H1 (cell line): ENCODE measurements around the gene PRR5L. TPM values are rescaled to one million over a fixed set of nuclear protein-coding genes. Genes with fewer than 3 reads are reported as not detected.

Experiments
- CTCF ChIA-PET: fragments of 300-600 bp; sonication (Branson Sonifier 250); formaldehyde crosslinking; loops from one replicate; lab custom pipeline; 2021; ENCODE audit not compliant: partially characterized antibody; lab: Charles Lee
- POLR2A ChIA-PET: fragments of 300-600 bp; sonication (Branson Sonifier 250); formaldehyde crosslinking; loops from one replicate; lab custom pipeline; 2021; ENCODE audit warnings: inconsistent platforms; ENCODE audit not compliant: partially characterized antibody; lab: Charles Lee
- DNase-seq, 2 experiments: peaks; one replicate each; pipeline versions ENCODE4 v3.0.0 to v3.0.0-alpha.2; 2010 to 2022; ENCODE audit warnings: low spot score in 2 of 2, low read depth in 1 of 2, mixed read lengths in 1 of 2
- FAIRE-seq: peaks from 2 replicates; lab custom pipeline; 2011; peaks lifted over from hg19 to GRCh38; lab: Jason Lieb, UNC
- H2AFZ ChIP-seq: 2 replicates; pipeline ENCODE4 v1.8.1; 2012; ENCODE audit warnings: low read length, inconsistent platforms
- H2AK5ac ChIP-seq: 2 replicates; pipeline ENCODE4 v1.6.1; 2013; ENCODE audit warnings: low read depth, low read length
- H2BK120ac ChIP-seq: replicated peaks from 2 replicates; pipeline ENCODE3; 2013; ENCODE audit warnings: low read depth, low read length, inconsistent platforms
- H2BK12ac ChIP-seq: 2 replicates; pipeline ENCODE4 v1.6.1; 2013; ENCODE audit warnings: low read depth, low read length
- H2BK15ac ChIP-seq: 2 replicates; pipeline ENCODE4 v1.6.1; 2013; ENCODE audit warnings: low read length
- H2BK20ac ChIP-seq: 2 replicates; pipeline ENCODE4 v1.6.1; 2013; ENCODE audit warnings: low read length
- H2BK5ac ChIP-seq: 2 replicates; pipeline ENCODE4 v1.6.1; 2013; ENCODE audit warnings: low read depth, low read length
- H3K14ac ChIP-seq: 2 replicates; pipeline ENCODE4 v1.6.1; 2013; ENCODE audit warnings: inconsistent platforms; ENCODE audit not compliant: insufficient read length
- H3K18ac ChIP-seq: 2 replicates; pipeline ENCODE4 v1.6.1; 2013; ENCODE audit warnings: low read length; ENCODE audit errors: extremely low read depth
- H3K23ac ChIP-seq: 2 replicates; pipeline ENCODE4 v1.6.1; 2013; ENCODE audit warnings: inconsistent platforms; ENCODE audit not compliant: insufficient read length
- H3K23me2 ChIP-seq: 2 replicates; pipeline ENCODE4 v1.6.1; 2013; ENCODE audit warnings: low read depth, low read length
- H3K27ac ChIP-seq: 2 replicates; pipeline ENCODE4 v1.6.1; 2011; ENCODE audit warnings: low read depth, low read length, inconsistent platforms
- H3K27me3 ChIP-seq, 4 experiments: replicated peaks in 1 of 4; 1 replicate in 1 of 4; 2 replicates in 3 of 4; pipeline versions ENCODE4 v1.6.1 to v1.8.1; 2011 to 2013; ENCODE audit warnings: low read length in 3 of 4, mild to moderate bottlenecking in 3 of 4, inconsistent platforms in 2 of 4, mixed read lengths in 2 of 4, moderate library complexity in 1 of 4; ENCODE audit not compliant: control insufficient read depth in 3 of 4, insufficient read depth in 3 of 4; ENCODE audit errors: extremely low read depth in 1 of 4
- H3K36me3 ChIP-seq, 4 experiments: 2 replicates each; pipeline versions ENCODE4 v1.6.1 to v1.8.1; 2011 to 2013; ENCODE audit warnings: mild to moderate bottlenecking in 4 of 4, low read length in 3 of 4, moderate library complexity in 2 of 4, control low read depth in 1 of 4, inconsistent platforms in 1 of 4; ENCODE audit not compliant: insufficient read depth in 4 of 4, control insufficient read depth in 2 of 4
- H3K4ac ChIP-seq: replicated peaks from 2 replicates; pipeline ENCODE3; 2013; ENCODE audit warnings: low read length, low read depth, mixed read lengths, inconsistent platforms; ENCODE audit not compliant: insufficient read length
- H3K4me1 ChIP-seq, 4 experiments: replicated peaks in 1 of 4; 1 replicate in 1 of 4; 2 replicates in 3 of 4; pipeline versions ENCODE4 v1.6.1 to v1.8.1; 2011 to 2013; ENCODE audit warnings: low read length in 3 of 4, inconsistent platforms in 2 of 4, mixed read lengths in 1 of 4; ENCODE audit not compliant: insufficient read depth in 4 of 4, control insufficient read depth in 3 of 4
- H3K4me2 ChIP-seq, 2 experiments: 2 replicates each; pipeline versions ENCODE4 v1.6.1 to v1.8.1; 2011 to 2013; ENCODE audit warnings: low read depth in 2 of 2, low read length in 2 of 2, control low read depth in 1 of 2, inconsistent platforms in 1 of 2, mild to moderate bottlenecking in 1 of 2; ENCODE audit not compliant: insufficient read depth in 1 of 2
- H3K4me3 ChIP-seq, 4 experiments: fragments of 200-600, 300-600 bp in 1 of 4; sonication (generic), shearing (Covaris generic), sonication (Bioruptor Twin) in 1 of 4; 2 replicates each; pipeline versions ENCODE4 v1.5.1 to v1.8.1; 2011 to 2016; ENCODE audit warnings: low read length in 4 of 4, low read depth in 3 of 4, control low read depth in 2 of 4, inconsistent platforms in 2 of 4, mild to moderate bottlenecking in 2 of 4, mixed read lengths in 1 of 4, moderate library complexity in 1 of 4; ENCODE audit not compliant: insufficient read depth in 2 of 4; ENCODE audit errors: extremely low read depth in 1 of 4
- H3K56ac ChIP-seq: replicated peaks from 2 replicates; pipeline ENCODE3; 2013; ENCODE audit warnings: low read depth, mild to moderate bottlenecking, mixed read lengths, low read length, inconsistent platforms; ENCODE audit not compliant: insufficient read length
- H3K79me1 ChIP-seq: 2 replicates; pipeline ENCODE4 v1.6.1; 2013; ENCODE audit warnings: low read depth, low read length, control low read depth
- H3K79me2 ChIP-seq, 2 experiments: 2 replicates each; pipeline versions ENCODE4 v1.6.1 to v1.8.1; 2012 to 2013; ENCODE audit warnings: low read length in 2 of 2, mild to moderate bottlenecking in 2 of 2, inconsistent platforms in 1 of 2; ENCODE audit not compliant: insufficient read depth in 2 of 2, control insufficient read depth in 1 of 2
- H3K9ac ChIP-seq, 4 experiments: replicated peaks in 1 of 4; 1 replicate in 1 of 4; 2 replicates in 3 of 4; pipeline versions ENCODE4 v1.6.1 to v1.8.1; 2011 to 2013; ENCODE audit warnings: low read depth in 3 of 4, low read length in 3 of 4, control low read depth in 2 of 4, mild to moderate bottlenecking in 2 of 4, moderate library complexity in 2 of 4, inconsistent platforms in 1 of 4; ENCODE audit errors: extremely low read depth in 1 of 4
- H3K9me3 ChIP-seq, 2 experiments: 2 replicates each; pipeline versions ENCODE4 v1.6.1 to v1.8.1; 2012 to 2013; ENCODE audit warnings: mild to moderate bottlenecking in 2 of 2, moderate library complexity in 2 of 2, control low read depth in 1 of 2, inconsistent platforms in 1 of 2, low read depth in 1 of 2, low read length in 1 of 2, mixed read lengths in 1 of 2; ENCODE audit not compliant: insufficient read depth in 2 of 2
- H4K20me1 ChIP-seq, 2 experiments: replicated peaks in 1 of 2; 2 replicates each; pipeline versions ENCODE3 to v1.8.1; 2011 to 2013; ENCODE audit warnings: inconsistent platforms in 2 of 2, low read length in 2 of 2, mild to moderate bottlenecking in 1 of 2; ENCODE audit not compliant: insufficient read depth in 2 of 2, control insufficient read depth in 1 of 2
- H4K5ac ChIP-seq: 2 replicates; pipeline ENCODE4 v1.6.1; 2013; ENCODE audit warnings: low read length, low read depth, mixed read lengths, inconsistent platforms; ENCODE audit not compliant: insufficient read length
- H4K8ac ChIP-seq: 2 replicates; pipeline ENCODE4 v1.8.0; 2013; ENCODE audit warnings: mild to moderate bottlenecking, moderate library complexity, low read length, inconsistent platforms; ENCODE audit not compliant: insufficient read depth; ENCODE audit errors: extremely low read depth
- H4K91ac ChIP-seq: replicated peaks from 2 replicates; pipeline ENCODE3; 2013; ENCODE audit warnings: low read length, mixed read lengths, inconsistent platforms; ENCODE audit not compliant: insufficient read length
- CEBPB ChIP-seq: IDR thresholded peaks from 2 replicates; pipeline ENCODE4 v1.6.1; 2012; ENCODE audit warnings: low read depth, low read length
- EP300 ChIP-seq, 2 experiments: IDR thresholded peaks; 1 replicate in 1 of 2; 2 replicates in 1 of 2; pipeline ENCODE4 v1.6.1; 2011 to 2012; ENCODE audit warnings: low read depth in 2 of 2, low read length in 2 of 2, mild to moderate bottlenecking in 2 of 2, borderline replicate concordance in 1 of 2, inconsistent platforms in 1 of 2, moderate library complexity in 1 of 2
- EZH2 ChIP-seq: fragments of 200-600 bp; sonication (generic); IDR thresholded peaks from 2 replicates; pipeline ENCODE4 v1.7.1; 2012; ENCODE audit warnings: low read depth, mild to moderate bottlenecking, moderate library complexity, low read length, inconsistent platforms; ENCODE audit not compliant: severe bottlenecking
- GABPA ChIP-seq: IDR thresholded peaks from 2 replicates; pipeline ENCODE4 v1.6.1; 2011; ENCODE audit warnings: mild to moderate bottlenecking, low read length, moderate library complexity, borderline replicate concordance; ENCODE audit not compliant: insufficient read depth
- HDAC2 ChIP-seq, 2 experiments: fragments of 300-600 bp in 1 of 2; sonication (generic) in 1 of 2; IDR thresholded peaks; 2 replicates each; pipeline ENCODE4 v1.6.1; 2011 to 2012; ENCODE audit warnings: low read depth in 2 of 2, low read length in 2 of 2, mild to moderate bottlenecking in 2 of 2, moderate library complexity in 2 of 2, borderline replicate concordance in 1 of 2, inconsistent platforms in 1 of 2
- PHF8 ChIP-seq: fragments of 200-600 bp; sonication (generic); conservative IDR thresholded peaks from 2 replicates; pipeline ENCODE4 v1.7.1; 2012; ENCODE audit warnings: low read depth, mild to moderate bottlenecking, inconsistent platforms, low read length, moderate library complexity
- RXRA ChIP-seq: IDR thresholded peaks from 2 replicates; pipeline ENCODE4 v1.6.1; 2011; ENCODE audit warnings: low read depth, mild to moderate bottlenecking, low read length, moderate library complexity; ENCODE audit not compliant: insufficient read depth
- SIN3A ChIP-seq, 2 experiments: IDR thresholded peaks in 1 of 2; conservative IDR thresholded peaks in 1 of 2; 2 replicates each; pipeline ENCODE4 v1.6.1; 2011 to 2012; ENCODE audit warnings: low read length in 2 of 2, improper control_type of control experiment in 1 of 2, low read depth in 1 of 2, mild to moderate bottlenecking in 1 of 2
- SP2 ChIP-seq: IDR thresholded peaks from 2 replicates; pipeline ENCODE4 v1.6.1; 2012; ENCODE audit warnings: mild to moderate bottlenecking, low read length, inconsistent platforms
- SP4 ChIP-seq: IDR thresholded peaks from 2 replicates; pipeline ENCODE4 v1.6.1; 2012; ENCODE audit warnings: low read length, inconsistent platforms
- WGBS, 2 experiments: shearing (Covaris generic) in 1 of 2; methylation state at CpG; one replicate each; pipeline versions ENCODE4 v1.1.6 to v1.1.7; 2013 to 2015; ENCODE audit warnings: low lambda C conversion rate in 2 of 2, mixed read lengths in 2 of 2, inconsistent platforms in 1 of 2, low coverage in 1 of 2, missing lambda C conversion rate in 1 of 2; ENCODE audit not compliant: insufficient replicate concordance in 2 of 2, insufficient coverage in 1 of 2, insufficient read length in 1 of 2; ENCODE audit errors: extremely low coverage in 1 of 2, missing lambda C conversion rate in 1 of 2; 5-methylcytosine and 5-hydroxymethylcytosine counted together
- polyA plus RNA-seq, 7 experiments: library from polyadenylated mRNA; depleted of rRNA in 3 of 7; stranded (reverse) in 5 of 7; unstranded in 2 of 7; fragments of >200 nt in 5 of 7; fragments of 200-250 nt in 2 of 7; gene quantifications; 1 replicate in 5 of 7; 2 replicates in 1 of 7; 4 replicates in 1 of 7; pipeline versions ENCODE4 v1.2.1 to v1.2.3, GENCODE V29; 2011 to 2013; ENCODE audit warnings: missing spikeins in 2 of 7, mixed read lengths in 2 of 7
- total RNA-seq: library from RNA; stranded (reverse); fragmentation: NEBNext Ultra II Directional; extraction: Animal tissue kit (Norgen Biotek cat#: 25700); gene quantifications from 2 replicates; pipeline ENCODE4 v1.2.1, GENCODE V29; 2021
- TF ChIP-seq, protein P1 (sequence below): IDR thresholded peaks from 2 replicates; pipeline ENCODE4 v1.6.1; 2012; ENCODE audit warnings: inconsistent platforms

PRR5L gene
- total and polyA plus RNA-seq, 2 of the 8 experiments (the other 6 are each of a cell fraction or from before 2014, with no cell fraction given), result 6.6 to 10.1 TPM

DNA sequence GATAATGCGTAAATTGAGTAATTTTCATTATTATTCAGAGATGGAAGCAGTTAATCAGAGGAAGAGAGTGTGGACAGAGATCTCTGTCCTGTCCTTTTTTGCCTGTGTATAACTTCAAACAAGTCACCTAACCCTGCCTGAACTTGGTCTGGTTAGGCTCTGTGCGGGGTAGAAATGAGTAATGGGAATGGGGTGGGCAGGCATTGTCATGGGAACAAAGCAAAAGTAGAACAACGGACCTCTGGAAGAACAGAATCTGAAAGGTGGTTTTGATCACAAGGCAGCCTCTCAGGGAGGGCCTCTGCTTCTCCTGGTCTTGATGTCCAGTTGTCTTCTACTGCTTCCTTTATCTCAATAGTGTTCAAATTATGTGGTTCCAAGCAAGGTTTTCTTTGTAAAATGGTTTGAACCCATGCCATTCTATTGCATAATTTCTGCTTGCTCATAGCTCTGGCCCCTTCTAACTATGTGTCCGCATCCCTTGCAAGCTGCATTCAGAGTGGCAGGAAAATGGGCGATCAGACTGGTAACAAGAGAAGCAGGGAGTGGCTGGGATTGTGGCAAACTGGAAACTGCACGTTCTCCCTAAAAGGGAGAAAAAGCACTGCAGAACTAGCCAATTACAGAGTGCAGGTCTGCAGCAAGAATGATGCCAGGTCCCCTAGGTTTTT is 76.1 kb downstream of the PRR5L start:
- Histone ChIP-seq H2BK5ac (no peak overlapping the region), H2BK15ac (no peak overlapping the region), H3K4ac (no peak overlapping the region), H3K4me1 (no peaks in the 10 kb centered on the region), H3K36me3 (no peaks in the 10 kb centered on the region), H3K23me2 (peaks cover 10% of the 10 kb centered on the region), H3K27me3 (peaks cover 0 to 13% (median 7%) of the 10 kb centered on the region in 4 experiments; a peak in 6 of 7 replicates), H4K5ac (no peak overlapping the region), H3K23ac (no peak overlapping the region), H3K79me2 (no peaks in the 10 kb centered on the region), H2BK12ac (no peak overlapping the region), H4K91ac (no peak overlapping the region), H4K8ac (no peak overlapping the region), H4K20me1 (no peaks in the 10 kb centered on the region), H3K4me2 (no peak overlapping the region), H2BK20ac (no peak overlapping the region), H2BK120ac (no peak overlapping the region), H3K56ac (no peak overlapping the region), H2AFZ (no peak overlapping the region), H3K79me1 (no peaks in the 10 kb centered on the region), H3K4me3 (no peak overlapping the region), H3K9ac (no peak overlapping the region), H2AK5ac (no peak overlapping the region), H3K9me3 (no peaks in the 10 kb centered on the region), H3K18ac (no peak overlapping the region), H3K14ac (no peak overlapping the region), H3K27ac (no peak overlapping the region)
- 88 to 100% methylated on average over 1 to 6 of the region's 6 CpGs for WGBS, 2 experiments
- POLR2A ChIA-PET, result no interaction called here
- CTCF ChIA-PET, result interaction anchor here (1.0 to 2.4 kb wide), 6 partner anchors 8 to 96 kb away, joined by 3 to 8 read pairs (median 4); no protein-coding TSS in a partner anchor
- FAIRE-seq (no peak), DNase-seq (no peak)
- TF ChIP-seq SP2 (no peak), CEBPB (no peak), EP300 (IDR thresholded peaks at IDR 0.05; ENCODE audit: borderline replicate concordance in 1 of 2, low read depth in 2 of 2, low read length in 2 of 2) (no peak), SP4 (no peak), SIN3A (conservative IDR thresholded peaks at IDR 0.05 in 1 of 2, IDR thresholded peaks at IDR 0.05 in 1 of 2; ENCODE audit: low read depth in 1 of 2, low read length in 2 of 2) (no peak), HDAC2 (IDR thresholded peaks at IDR 0.05; ENCODE audit: borderline replicate concordance in 1 of 2, low read depth in 2 of 2, low read length in 2 of 2) (no peak), EZH2 (no peak), GABPA (no peak), PHF8 (no peak), RXRA (no peak)
- TF ChIP-seq, protein P1, sequence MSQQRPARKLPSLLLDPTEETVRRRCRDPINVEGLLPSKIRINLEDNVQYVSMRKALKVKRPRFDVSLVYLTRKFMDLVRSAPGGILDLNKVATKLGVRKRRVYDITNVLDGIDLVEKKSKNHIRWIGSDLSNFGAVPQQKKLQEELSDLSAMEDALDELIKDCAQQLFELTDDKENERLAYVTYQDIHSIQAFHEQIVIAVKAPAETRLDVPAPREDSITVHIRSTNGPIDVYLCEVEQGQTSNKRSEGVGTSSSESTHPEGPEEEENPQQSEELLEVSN, result no peak
